ENCODE results near the gene CCDC74B.
"Not testable (repeated sequence)": the region's sequence is repeated elsewhere in the genome, so short reads cannot be mapped to it uniquely, and the experiment has no call there.

The CCDC74B gene

DNA sequence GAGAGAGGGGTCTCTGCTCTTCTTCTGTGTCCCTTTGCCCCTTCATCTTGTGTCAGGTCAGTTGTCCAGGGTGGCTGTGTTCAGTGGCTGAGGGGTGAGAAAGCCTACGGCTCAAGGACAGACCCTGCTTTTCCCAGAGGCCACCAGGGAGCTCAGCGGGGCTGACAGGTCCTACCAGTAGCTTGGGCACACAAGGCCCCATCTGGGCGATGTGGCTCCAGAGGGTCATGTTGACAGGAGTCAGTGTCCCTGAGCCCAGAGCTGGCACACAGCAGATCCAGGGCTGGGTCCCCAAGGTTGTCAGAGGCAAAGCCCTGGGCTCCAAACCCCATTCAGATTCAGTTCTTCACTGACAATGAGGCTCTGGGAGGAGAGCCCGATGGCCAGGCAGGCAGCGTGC, 7.8 kb downstream of the CCDC74B start:
- not testable (repeated sequence) for H3K4me3 ChIP-seq (ENCODE audit: low read length); DNase-seq (ENCODE audit: low read depth)

DNA sequence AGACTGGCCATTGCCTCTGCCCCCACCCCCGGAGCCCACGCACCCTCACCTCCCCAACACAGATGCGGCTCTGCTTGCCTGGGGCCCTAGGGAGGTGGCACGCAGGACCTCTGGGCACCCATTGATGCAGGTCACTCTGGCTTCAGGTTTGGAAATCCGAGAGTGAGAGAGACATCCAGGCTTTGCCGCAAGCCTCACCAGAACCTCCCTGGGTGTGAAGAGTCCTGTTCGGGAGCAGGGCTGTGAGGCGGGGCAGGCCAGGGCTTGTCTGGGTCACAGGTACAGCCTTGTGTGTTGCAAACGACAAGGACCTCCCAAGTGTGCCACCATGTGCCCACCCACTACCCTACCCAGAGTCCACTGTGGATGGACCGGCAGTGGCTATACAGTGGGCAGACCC, 8.4 kb downstream of the CCDC74B start:
- not testable (repeated sequence) for H3K4me3 ChIP-seq (ENCODE audit: low read length); DNase-seq (ENCODE audit: low read depth)

- no peak for TF ChIP-seq CTCF (conservative IDR thresholded peaks at IDR 0.05; ENCODE audit: low read depth, low read length)
- no peak for DNase-seq (ENCODE audit: low read depth)
- H3K4me3 ChIP-seq (ENCODE audit: low read length), result no peak overlapping the region
Measured at GRCh38 chr2:130135692-130136541, 9.0 kb downstream of the CCDC74B start.

- not testable (repeated sequence) for DNase-seq (ENCODE audit: low read depth); H3K4me3 ChIP-seq (ENCODE audit: low read length)
Measured at GRCh38 chr2:130129120-130129829, 15.6 kb downstream of the CCDC74B start, which contains the start of gene POTEF. TSS of gene POTEF (minus strand) at chr2:130129222. CDS start at chr2:130120515, 8,707 bp downstream.

GRCh38 chr2:130128464-130128863, 16.4 kb downstream of the CCDC74B start:
- H3K4me3 ChIP-seq (ENCODE audit: low read length); DNase-seq (ENCODE audit: low read depth): not testable (repeated sequence)

DNA sequence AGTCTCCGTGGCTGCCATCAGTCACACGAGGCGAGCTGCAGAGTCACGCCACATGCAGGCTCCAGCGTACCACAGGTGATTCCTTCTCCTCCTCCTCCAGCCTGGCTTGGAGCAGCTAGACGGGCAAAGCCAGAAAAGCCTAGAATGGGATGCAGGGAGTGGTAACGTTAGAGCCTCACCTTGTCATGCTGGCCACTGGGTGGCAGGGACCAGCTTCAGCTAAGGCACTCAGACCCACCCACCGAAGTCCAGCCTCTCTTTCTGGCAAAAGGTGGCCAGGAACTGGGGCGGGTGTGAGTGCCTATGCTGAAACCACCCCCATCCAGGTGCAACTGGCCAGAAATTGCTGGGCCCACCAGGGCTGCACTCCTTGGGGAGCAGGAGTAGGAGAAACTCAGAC, 17.2 kb downstream of the CCDC74B start:
- not testable (repeated sequence) for H3K4me3 ChIP-seq (ENCODE audit: low read length); DNase-seq (ENCODE audit: low read depth)

- DNase-seq (ENCODE audit: low read depth); H3K4me3 ChIP-seq (ENCODE audit: low read length): not testable (repeated sequence)
Measured at GRCh38 chr2:130120924-130121323, 24.0 kb downstream of the CCDC74B start.

DNA sequence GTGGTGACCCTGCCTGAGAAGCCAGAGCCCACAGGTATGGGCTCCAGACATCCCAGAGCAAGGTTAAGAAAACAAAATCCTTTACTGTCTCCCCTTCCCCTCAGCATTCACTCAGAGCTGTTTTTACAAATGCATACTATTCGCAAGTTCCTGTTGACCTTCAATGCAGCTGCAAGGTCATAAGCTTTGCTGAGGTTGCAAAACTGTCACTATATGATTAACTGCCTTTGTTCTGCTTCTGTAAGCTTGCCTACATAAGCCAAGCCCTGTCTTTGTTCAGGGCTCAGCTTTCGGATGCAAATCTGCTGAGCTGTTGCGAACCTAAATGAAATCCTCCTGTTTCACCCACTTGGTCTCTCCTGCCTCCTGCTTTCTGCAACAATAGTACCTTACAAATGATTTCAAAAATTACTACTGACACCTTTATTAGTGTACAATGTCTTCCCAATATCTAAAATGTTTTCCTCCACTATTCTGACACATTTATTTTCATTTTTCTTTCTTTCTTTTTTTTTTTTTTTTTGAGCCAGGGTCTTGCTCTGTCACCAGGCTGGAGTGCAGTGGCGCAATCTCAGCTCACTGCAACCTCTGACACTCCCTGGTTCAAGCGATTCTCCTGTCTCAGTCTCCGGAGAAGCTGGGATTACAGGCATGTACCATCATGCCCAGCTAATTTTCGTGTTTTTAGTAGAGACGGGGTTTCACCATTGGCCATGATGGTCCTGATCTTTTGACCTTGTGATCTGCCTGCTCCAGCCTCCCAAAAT, 42.1 kb downstream of the CCDC74B start:
- DNase-seq (ENCODE audit: low read depth); H3K4me3 ChIP-seq (ENCODE audit: low read length): not testable (repeated sequence)

Measured in retinal pigment epithelial cell (primary cell).